Gastrocnemius medialis (tissue), 4 donors: Measurements from ENCODE around the gene ALK. TPM values are rescaled to one million over a fixed set of nuclear protein-coding genes. Genes with fewer than 3 reads are reported as not detected.

Source experiments
- ATAC-seq, 2 donors: fragments of 150-250 bp; one replicate each; pipeline ENCODE4 v1.9.1; 2016
- DNase-seq, 2 donors: peaks; one replicate each; pipeline ENCODE4 v3.0.0-alpha.2; 2019
- H3K27ac ChIP-seq, 4 donors: fragments of 200-600 bp; sonication (generic); 1 replicate in 1 of 4; 2 replicates in 3 of 4; pipeline ENCODE4 v1.5.1; 2016 to 2018; ENCODE audit warnings: mild to moderate bottlenecking in 2 of 4, moderate library complexity in 1 of 4
- H3K27me3 ChIP-seq, 3 donors: fragments of 200-600 bp; sonication (generic) in 2 of 3; 1 replicate in 1 of 3; 2 replicates in 2 of 3; pipeline versions ENCODE4 v1.5.1 to v1.6.0; 2016 to 2019; ENCODE audit warnings: mild to moderate bottlenecking in 1 of 3, moderate library complexity in 1 of 3
- H3K36me3 ChIP-seq, 2 donors: fragments of 200-600 bp; sonication (generic) in 1 of 2; one replicate each; pipeline ENCODE4 v1.5.1; 2017 to 2018
- H3K4me1 ChIP-seq, 2 donors: fragments of 200-600 bp; sonication (generic) in 1 of 2; one replicate each; pipeline ENCODE4 v1.5.1; 2016 to 2017; ENCODE audit warnings: mild to moderate bottlenecking in 2 of 2
- H3K4me3 ChIP-seq, 4 donors: fragments of 200-600 bp; sonication (generic) in 3 of 4; 1 replicate in 1 of 4; 2 replicates in 3 of 4; pipeline ENCODE4 v1.5.1; 2016 to 2019; ENCODE audit warnings: mild to moderate bottlenecking in 2 of 4
- H3K9me3 ChIP-seq, 3 donors: fragments of 200-600 bp; sonication (generic) in 2 of 3; 1 replicate in 1 of 3; 2 replicates in 2 of 3; pipeline ENCODE4 v1.5.1; 2016 to 2019
- POLR2A ChIP-seq, 2 donors: fragments of 450-650 bp; IDR thresholded peaks; one replicate each; pipeline ENCODE4 v1.6.1; 2017; ENCODE audit warnings: antibody characterized with exemption in 2 of 2, mild to moderate bottlenecking in 2 of 2, moderate library complexity in 2 of 2
- in situ Hi-C, 4 donors: fragments of 200-750 bp; cut with MboI; loops; one replicate each; pipeline versions ENCODE4 v1.15.0 to v1.8.0; 2017; ENCODE audit warnings: low sequenced_read_pairs in 4 of 4
- intact Hi-C: fragments of 100-400 bp; cut with DNase I; formaldehyde crosslinking; loops from one replicate; pipeline ENCODE4 v1.15.1; 2023; ENCODE audit warnings: low total_unique reads
- total RNA-seq, 4 donors: library from RNA; depleted of rRNA; stranded (reverse); fragments of >200 nt; gene quantifications; one replicate each; pipeline versions ENCODE4 v1.1.0 to v1.2.3, GENCODE V29; 2016
- TF ChIP-seq, protein P1 (sequence below), 5 experiments: fragments of 450-650 bp in 3 of 5; fragments of 200-600 bp in 2 of 5; sonication (generic) in 2 of 5; IDR thresholded peaks in 4 of 5; conservative IDR thresholded peaks in 1 of 5; 1 replicate in 4 of 5; 2 replicates in 1 of 5; pipeline ENCODE4 v1.5.1; 2016 to 2019; ENCODE audit warnings: antibody characterized with exemption in 5 of 5, mild to moderate bottlenecking in 3 of 5, moderate library complexity in 3 of 5

The ALK gene
- total RNA-seq, 4 donors from 2014 or later = not detected

DNA sequence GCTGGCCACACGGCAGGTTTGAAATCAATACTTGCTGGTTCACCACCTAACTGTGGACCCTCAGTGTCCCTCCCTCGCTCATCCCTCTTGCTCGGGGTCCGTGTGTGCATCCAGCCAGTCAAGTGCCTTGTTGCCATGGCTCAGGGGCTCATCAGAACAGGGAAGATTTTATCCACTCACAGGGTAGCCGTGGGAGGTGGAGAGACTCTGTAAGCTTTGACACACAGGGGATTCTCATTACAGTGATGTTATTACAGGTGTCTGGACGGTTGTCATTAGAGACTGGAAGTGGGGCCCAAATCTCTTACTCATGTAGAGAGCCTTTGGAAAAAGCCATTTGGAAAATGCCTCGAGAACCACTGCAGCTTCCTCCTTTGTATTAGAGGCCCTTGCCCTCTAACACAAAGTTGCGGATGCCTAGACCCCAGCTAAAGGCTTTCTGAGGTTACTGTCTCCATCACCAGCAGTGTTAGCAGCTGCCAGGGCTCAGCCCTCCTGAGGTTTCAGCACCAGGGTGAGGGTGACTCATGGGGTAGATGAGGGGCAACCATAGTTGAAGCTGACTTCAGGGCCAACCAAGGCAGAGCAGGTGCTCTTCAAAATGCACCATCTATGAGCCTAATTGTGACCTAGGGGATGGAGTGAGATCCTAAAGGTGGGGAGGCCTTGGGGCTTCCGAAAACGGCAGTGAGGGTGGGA is 610.6 kb downstream of the ALK start:
- TF ChIP-seq, protein P1, sequence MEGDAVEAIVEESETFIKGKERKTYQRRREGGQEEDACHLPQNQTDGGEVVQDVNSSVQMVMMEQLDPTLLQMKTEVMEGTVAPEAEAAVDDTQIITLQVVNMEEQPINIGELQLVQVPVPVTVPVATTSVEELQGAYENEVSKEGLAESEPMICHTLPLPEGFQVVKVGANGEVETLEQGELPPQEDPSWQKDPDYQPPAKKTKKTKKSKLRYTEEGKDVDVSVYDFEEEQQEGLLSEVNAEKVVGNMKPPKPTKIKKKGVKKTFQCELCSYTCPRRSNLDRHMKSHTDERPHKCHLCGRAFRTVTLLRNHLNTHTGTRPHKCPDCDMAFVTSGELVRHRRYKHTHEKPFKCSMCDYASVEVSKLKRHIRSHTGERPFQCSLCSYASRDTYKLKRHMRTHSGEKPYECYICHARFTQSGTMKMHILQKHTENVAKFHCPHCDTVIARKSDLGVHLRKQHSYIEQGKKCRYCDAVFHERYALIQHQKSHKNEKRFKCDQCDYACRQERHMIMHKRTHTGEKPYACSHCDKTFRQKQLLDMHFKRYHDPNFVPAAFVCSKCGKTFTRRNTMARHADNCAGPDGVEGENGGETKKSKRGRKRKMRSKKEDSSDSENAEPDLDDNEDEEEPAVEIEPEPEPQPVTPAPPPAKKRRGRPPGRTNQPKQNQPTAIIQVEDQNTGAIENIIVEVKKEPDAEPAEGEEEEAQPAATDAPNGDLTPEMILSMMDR (IDR thresholded peaks at IDR 0.05 in 4 of 5, conservative IDR thresholded peaks at IDR 0.05 in 1 of 5) = no peak
- TF ChIP-seq POLR2A (IDR thresholded peaks at IDR 0.05) = no peak
- intact Hi-C loops = no loop called here
- no peak for DNase-seq

GRCh38 chr2:29309090-29310029 is 612.0 kb downstream of the ALK start:
- no peaks in the 10 kb centered on the region for H3K36me3 ChIP-seq
- no peak for TF ChIP-seq POLR2A (IDR thresholded peaks at IDR 0.05)
- TF ChIP-seq, protein P1 (IDR thresholded peaks at IDR 0.05 in 4 of 5, conservative IDR thresholded peaks at IDR 0.05 in 1 of 5) = peak; percentile 23 to 66 (median 57)
- H3K4me1 ChIP-seq = no peaks in the 10 kb centered on the region
- H3K27me3 ChIP-seq = no peaks in the 10 kb centered on the region
- H3K9me3 ChIP-seq = no peaks in the 10 kb centered on the region
- DNase-seq (no peak), ATAC-seq (peak; percentile 65 to 78)
- in situ Hi-C loops (loop anchor here in 1 of 4 donors (10.0 kb wide), 1 partner anchor 535 kb away; no protein-coding TSS in a partner anchor), intact Hi-C loops (loop anchor here (2.0 to 5.0 kb wide), 2 partner anchors 352 to 531 kb away; no protein-coding TSS in a partner anchor)
- no peak overlapping the region for H3K4me3 ChIP-seq
- no peak overlapping the region for H3K27ac ChIP-seq

More for the DNA sequence above, 610.6 kb downstream of the ALK start:
- no peak for ATAC-seq
- no peaks in the 10 kb centered on the region for H3K4me1 ChIP-seq
- H3K9me3 ChIP-seq = no peaks in the 10 kb centered on the region
- no peaks in the 10 kb centered on the region for H3K27me3 ChIP-seq
- in situ Hi-C loops = no loop called here
- H3K36me3 ChIP-seq = no peaks in the 10 kb centered on the region
- H3K27ac ChIP-seq = no peak overlapping the region
- H3K4me3 ChIP-seq = no peak overlapping the region

DNA sequence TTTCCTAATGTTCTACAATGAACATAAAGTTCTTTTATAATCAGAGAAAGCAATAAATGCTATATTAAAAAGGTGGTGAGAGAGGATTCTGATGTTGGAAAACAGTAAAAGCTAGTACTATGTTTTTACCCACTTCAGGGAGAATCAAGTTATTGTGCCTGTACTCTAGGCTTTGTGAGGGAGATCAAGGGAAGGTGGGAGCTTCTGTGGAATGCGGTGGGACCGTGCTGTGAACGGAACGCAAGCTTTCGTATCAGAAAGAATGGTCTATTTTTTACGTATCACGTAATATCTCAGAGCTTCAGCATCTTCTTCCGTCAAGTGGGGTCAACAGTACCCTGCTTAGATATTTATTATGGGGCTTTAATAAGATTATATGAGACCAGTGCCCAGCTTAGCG is 613.0 kb downstream of the ALK start:
- ATAC-seq (no peak), DNase-seq (no peak)
- in situ Hi-C loops (loop anchor here in 1 of 4 donors (10.0 kb wide), 1 partner anchor 536 kb away; no protein-coding TSS in a partner anchor), intact Hi-C loops (loop anchor here (2.0 to 5.0 kb wide), 2 partner anchors 351 to 532 kb away; no protein-coding TSS in a partner anchor)
- Histone ChIP-seq H3K4me3 (no peak overlapping the region), H3K36me3 (no peaks in the 10 kb centered on the region), H3K4me1 (no peaks in the 10 kb centered on the region), H3K27ac (no peak overlapping the region), H3K27me3 (no peaks in the 10 kb centered on the region), H3K9me3 (no peaks in the 10 kb centered on the region)
- TF ChIP-seq, protein P1 (IDR thresholded peaks at IDR 0.05 in 4 of 5, conservative IDR thresholded peaks at IDR 0.05 in 1 of 5) = no peak
- no peak for TF ChIP-seq POLR2A (IDR thresholded peaks at IDR 0.05)

DNA sequence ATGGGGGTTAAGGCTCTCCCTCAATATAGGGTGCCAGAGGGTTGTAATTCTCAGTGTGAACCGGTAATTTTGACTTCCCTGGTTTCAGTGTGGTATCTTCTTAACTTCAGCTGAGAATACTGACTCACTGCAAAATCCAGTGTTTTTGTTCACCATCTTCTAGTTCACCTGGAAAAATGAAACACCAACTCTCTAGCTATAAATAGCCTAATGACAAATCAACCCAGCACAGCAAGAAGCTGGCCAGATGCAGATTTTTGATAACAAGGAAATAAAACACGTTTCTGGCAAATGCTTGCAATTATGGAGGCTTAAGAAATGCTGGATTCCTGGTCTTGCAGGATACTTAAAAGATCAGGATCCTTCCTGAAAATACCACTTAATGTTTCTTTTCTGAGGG is 613.9 kb downstream of the ALK start:
- in situ Hi-C loops = loop anchor here in 1 of 4 donors (10.0 kb wide), 1 partner anchor 537 kb away; no protein-coding TSS in a partner anchor
- no peak for TF ChIP-seq POLR2A (IDR thresholded peaks at IDR 0.05)
- TF ChIP-seq, protein P1 (IDR thresholded peaks at IDR 0.05 in 4 of 5, conservative IDR thresholded peaks at IDR 0.05 in 1 of 5) = no peak
- no peaks in the 10 kb centered on the region for H3K36me3 ChIP-seq
- no peaks in the 10 kb centered on the region for H3K4me1 ChIP-seq
- H3K4me3 ChIP-seq = no peak overlapping the region
- H3K9me3 ChIP-seq = no peaks in the 10 kb centered on the region
- DNase-seq (no peak), ATAC-seq (no peak)
- intact Hi-C loops = loop anchor here (5.0 kb wide), 1 partner anchor 350 kb away; no protein-coding TSS in a partner anchor
- H3K27me3 ChIP-seq = no peaks in the 10 kb centered on the region
- no peak overlapping the region for H3K27ac ChIP-seq
